Measurements from ENCODE around the gene ATXN10.

The ATXN10 gene

DNA sequence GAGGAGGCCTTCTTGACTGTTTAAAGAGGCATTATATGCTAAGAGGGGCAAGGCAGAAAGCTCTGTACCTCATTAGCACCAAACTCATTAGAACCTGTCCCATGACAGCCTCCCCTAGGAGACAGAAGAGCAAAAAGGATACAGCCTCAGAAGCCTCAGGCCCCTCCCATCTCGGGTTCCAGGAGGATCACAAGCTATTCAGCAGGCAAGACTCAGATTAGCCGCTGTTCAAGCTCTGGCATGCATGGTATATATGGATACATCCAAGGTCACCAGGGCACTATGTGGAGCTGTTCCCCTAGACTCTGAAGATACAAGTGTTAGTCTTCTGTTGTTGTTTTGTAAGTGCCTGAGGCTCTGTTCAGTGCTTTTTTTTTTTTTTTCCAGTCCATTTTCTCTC lies 32.1 kb downstream of the ATXN10 start:
- no peak for TF ChIP-seq CTBP1 (IDR thresholded peaks at IDR 0.05; ENCODE audit: borderline replicate concordance)
- no peak for TF ChIP-seq SUZ12 (IDR thresholded peaks at IDR 0.05)
- no peak for TF ChIP-seq ARNT (IDR thresholded peaks at IDR 0.05)
- TF ChIP-seq NFRKB (IDR thresholded peaks at IDR 0.05): no peak
- TF ChIP-seq FOXK2 (IDR thresholded peaks at IDR 0.05): no peak
- no peak for TF ChIP-seq L3MBTL2 (conservative IDR thresholded peaks at IDR 0.05)
- TF ChIP-seq BHLHE40 (IDR thresholded peaks at IDR 0.05; ENCODE audit: borderline replicate concordance): no peak
- no peak for TF ChIP-seq ELF4 (IDR thresholded peaks at IDR 0.05)
- TF ChIP-seq FOXA1 (IDR thresholded peaks at IDR 0.05): no peak
- no peak for TF ChIP-seq HDGF (IDR thresholded peaks at IDR 0.05; ENCODE audit: borderline replicate concordance)
- no peak for TF ChIP-seq TARDBP (IDR thresholded peaks at IDR 0.05)
- TF ChIP-seq ZNF384 (IDR thresholded peaks at IDR 0.05): no peak
- no peak for TF ChIP-seq SP1 (IDR thresholded peaks at IDR 0.05)
- no peak for TF ChIP-seq LEF1 (IDR thresholded peaks at IDR 0.05; ENCODE audit: borderline replicate concordance)
- no peak for TF ChIP-seq FOXM1 (IDR thresholded peaks at IDR 0.05; ENCODE audit: borderline replicate concordance)
- TF ChIP-seq, protein P1, sequence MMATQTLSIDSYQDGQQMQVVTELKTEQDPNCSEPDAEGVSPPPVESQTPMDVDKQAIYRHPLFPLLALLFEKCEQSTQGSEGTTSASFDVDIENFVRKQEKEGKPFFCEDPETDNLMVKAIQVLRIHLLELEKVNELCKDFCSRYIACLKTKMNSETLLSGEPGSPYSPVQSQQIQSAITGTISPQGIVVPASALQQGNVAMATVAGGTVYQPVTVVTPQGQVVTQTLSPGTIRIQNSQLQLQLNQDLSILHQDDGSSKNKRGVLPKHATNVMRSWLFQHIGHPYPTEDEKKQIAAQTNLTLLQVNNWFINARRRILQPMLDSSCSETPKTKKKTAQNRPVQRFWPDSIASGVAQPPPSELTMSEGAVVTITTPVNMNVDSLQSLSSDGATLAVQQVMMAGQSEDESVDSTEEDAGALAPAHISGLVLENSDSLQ (IDR thresholded peaks at IDR 0.05): no peak
- ChIA-PET CTCF (no interaction called here), POLR2A (no interaction called here)
- no peak for DNase-seq (ENCODE audit: extremely low spot score)

DNA sequence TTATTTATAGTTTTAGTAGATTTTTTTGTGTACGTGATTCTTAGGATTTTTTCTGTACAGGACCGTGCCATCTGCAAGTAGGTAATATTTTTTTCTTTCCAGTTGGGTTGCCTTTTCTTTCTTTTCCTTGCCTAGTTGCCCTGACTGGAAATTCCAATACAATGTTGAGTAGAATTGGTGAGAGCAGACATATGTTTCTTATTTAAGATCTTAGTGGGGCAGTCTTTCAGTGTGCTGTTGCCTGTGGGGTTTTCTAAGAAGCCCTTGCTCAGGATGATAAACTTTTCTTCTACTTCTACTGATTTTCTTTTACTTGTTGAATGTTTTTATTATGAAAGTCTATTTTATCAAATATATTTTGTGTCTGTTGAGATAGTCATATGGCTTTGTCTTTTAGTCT lies 33.0 kb downstream of the ATXN10 start:
- ChIA-PET POLR2A (no interaction called here), CTCF (no interaction called here)
- TF ChIP-seq BHLHE40 (IDR thresholded peaks at IDR 0.05; ENCODE audit: borderline replicate concordance) (no peak), SP1 (IDR thresholded peaks at IDR 0.05) (no peak), ZNF384 (IDR thresholded peaks at IDR 0.05) (no peak), ARNT (IDR thresholded peaks at IDR 0.05) (no peak), TARDBP (IDR thresholded peaks at IDR 0.05) (no peak), L3MBTL2 (conservative IDR thresholded peaks at IDR 0.05) (no peak), ELF4 (IDR thresholded peaks at IDR 0.05) (no peak), CTBP1 (IDR thresholded peaks at IDR 0.05; ENCODE audit: borderline replicate concordance) (no peak), FOXK2 (IDR thresholded peaks at IDR 0.05) (no peak), FOXA1 (IDR thresholded peaks at IDR 0.05) (no peak), LEF1 (IDR thresholded peaks at IDR 0.05; ENCODE audit: borderline replicate concordance) (no peak)
- TF ChIP-seq, protein P1 (IDR thresholded peaks at IDR 0.05): no peak
- DNase-seq (ENCODE audit: extremely low spot score): no peak

DNA sequence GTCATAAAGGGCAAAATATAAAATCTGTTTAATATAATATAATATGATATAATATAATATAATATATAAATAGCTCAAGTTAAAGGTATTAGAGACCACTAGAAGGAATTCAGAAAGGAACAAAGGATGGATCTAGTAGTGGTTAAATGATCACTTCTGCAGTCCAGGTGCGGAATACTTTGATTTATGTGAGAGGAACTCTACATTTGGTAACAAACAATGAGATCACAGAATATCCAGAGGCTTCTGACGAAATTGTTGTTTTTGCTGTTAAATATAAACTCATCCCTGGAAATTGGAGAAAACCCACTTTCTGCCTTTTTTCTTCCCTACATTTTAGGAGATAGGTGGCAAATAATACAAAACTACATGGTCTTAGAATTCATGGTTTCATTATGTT lies 36.0 kb downstream of the ATXN10 start:
- DNase-seq (ENCODE audit: extremely low spot score): no peak
- TF ChIP-seq ZNF384 (IDR thresholded peaks at IDR 0.05) (no peak), HDGF (IDR thresholded peaks at IDR 0.05; ENCODE audit: borderline replicate concordance) (no peak)
- TF ChIP-seq, protein P1 (IDR thresholded peaks at IDR 0.05): no peak
- CTCF ChIA-PET: no interaction called here
- POLR2A ChIA-PET: no interaction called here

DNA sequence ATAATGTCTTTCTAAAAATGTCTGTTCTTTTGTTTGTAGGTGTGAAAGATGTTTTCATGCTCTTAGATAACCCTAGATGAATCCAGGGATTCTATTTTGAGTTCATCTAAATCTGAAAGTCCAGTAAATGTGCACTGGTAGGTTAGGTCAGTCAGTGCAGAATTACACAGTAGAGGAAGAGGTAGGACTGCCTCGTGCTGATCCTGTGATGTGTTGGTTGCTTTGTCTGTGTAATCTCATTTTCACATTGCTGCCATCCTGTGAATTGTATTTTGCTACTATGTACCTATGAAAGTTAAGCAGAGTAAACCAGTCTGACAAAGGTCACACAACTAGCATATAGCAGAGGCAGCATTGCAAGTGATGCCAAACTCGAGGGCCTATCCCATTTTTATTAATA lies 36.5 kb downstream of the ATXN10 start:
- TF ChIP-seq ARNT (IDR thresholded peaks at IDR 0.05): no peak
- ChIA-PET POLR2A (no interaction called here), CTCF (no interaction called here)
- DNase-seq (ENCODE audit: extremely low spot score): no peak

DNA sequence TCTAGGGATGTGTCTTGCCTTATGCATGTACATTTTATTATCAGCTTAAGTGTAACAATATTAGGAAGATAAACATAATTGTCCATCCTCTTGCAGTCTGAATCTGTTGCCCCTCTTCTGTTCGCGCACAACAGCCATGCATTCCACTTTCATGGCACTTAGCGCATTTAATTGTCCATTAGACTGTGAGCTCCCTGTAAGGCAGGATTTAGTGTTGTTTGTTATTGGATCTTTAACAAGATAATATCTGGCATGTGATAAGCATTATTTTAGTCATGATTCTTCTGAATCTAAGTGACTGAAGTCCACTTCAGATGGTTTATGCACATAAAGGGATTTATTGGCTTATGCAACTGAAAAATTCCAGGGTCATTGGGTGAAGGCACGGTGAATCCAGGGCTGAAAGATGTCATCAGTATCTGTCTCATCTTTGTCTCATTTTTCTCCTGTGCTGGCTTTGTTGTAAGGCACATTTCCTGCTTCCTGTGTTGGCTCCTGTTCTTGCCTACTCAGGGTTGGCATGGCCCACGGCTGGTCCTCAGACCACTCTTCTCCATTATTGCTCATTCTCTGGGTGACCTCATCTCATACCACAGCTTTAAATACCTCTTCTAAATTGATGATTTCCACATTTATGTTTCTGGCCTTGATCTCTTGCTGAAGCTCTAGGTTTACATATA lies 37.6 kb downstream of the ATXN10 start:
- peak; percentile 17 for DNase-seq (ENCODE audit: extremely low spot score)
- ChIA-PET CTCF (no interaction called here), POLR2A (interaction anchor here (0.9 kb wide), 1 partner anchor 9 kb away, joined by 3 read pairs; no protein-coding TSS in a partner anchor)
- TF ChIP-seq, protein P1 (IDR thresholded peaks at IDR 0.05): no peak
- TF ChIP-seq LEF1 (IDR thresholded peaks at IDR 0.05; ENCODE audit: borderline replicate concordance) (no peak), HDGF (IDR thresholded peaks at IDR 0.05; ENCODE audit: borderline replicate concordance) (no peak), ZNF384 (IDR thresholded peaks at IDR 0.05) (no peak), CTBP1 (IDR thresholded peaks at IDR 0.05; ENCODE audit: borderline replicate concordance) (no peak), SUZ12 (IDR thresholded peaks at IDR 0.05) (no peak), SP1 (IDR thresholded peaks at IDR 0.05) (no peak), FOXM1 (IDR thresholded peaks at IDR 0.05; ENCODE audit: borderline replicate concordance) (no peak), ARNT (IDR thresholded peaks at IDR 0.05) (no peak), BHLHE40 (IDR thresholded peaks at IDR 0.05; ENCODE audit: borderline replicate concordance) (no peak), FOXA1 (IDR thresholded peaks at IDR 0.05) (no peak)

DNA sequence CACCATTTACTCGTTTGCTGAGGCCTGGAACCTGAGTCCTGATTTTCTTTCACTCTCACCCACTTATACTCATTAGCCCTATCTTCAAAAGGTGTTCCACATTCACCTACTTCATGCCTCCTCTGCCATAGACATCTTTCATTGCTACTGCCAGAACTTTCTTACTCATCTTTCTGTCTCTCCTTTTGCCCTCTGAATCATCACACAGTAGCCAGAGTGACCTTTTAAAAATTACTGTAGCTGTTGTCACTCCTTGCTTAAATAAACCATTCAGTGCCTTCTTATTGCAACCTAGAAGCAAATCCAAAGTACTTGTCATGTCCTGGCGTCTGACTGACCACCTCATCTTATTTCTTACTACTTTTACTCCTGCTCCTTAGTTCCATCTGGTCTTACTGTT lies 38.2 kb downstream of the ATXN10 start:
- POLR2A ChIA-PET: interaction anchor here (0.9 kb wide), 1 partner anchor 10 kb away, joined by 3 read pairs; no protein-coding TSS in a partner anchor
- CTCF ChIA-PET: no interaction called here
- TF ChIP-seq ELF4 (IDR thresholded peaks at IDR 0.05) (no peak), FOXK2 (IDR thresholded peaks at IDR 0.05) (no peak)
- DNase-seq (ENCODE audit: extremely low spot score): no peak
